Measurements from ENCODE around the gene MAP4K4.

Gene MAP4K4

DNA sequence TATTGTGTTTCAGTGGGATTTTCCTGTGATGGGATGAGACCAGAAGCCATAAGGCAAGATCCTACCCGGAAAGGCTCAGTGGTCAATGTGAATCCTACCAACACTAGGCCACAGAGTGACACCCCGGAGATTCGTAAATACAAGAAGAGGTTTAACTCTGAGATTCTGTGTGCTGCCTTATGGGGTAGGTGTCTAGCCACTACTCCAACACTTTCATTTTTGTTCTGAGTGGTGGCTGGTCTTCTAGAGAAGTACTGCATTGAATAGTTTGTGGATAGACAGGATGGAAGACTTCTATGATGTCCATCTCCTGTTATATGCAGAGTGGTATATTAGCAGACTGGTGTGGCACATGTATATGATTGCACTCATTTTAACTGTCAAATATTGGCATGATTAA is 176.6 kb downstream of the MAP4K4 start:
- peaks cover 84% of the 10 kb centered on the region for H3K36me3 ChIP-seq (replicated peaks)
- no peak for DNase-seq
- TF ChIP-seq, protein P1, sequence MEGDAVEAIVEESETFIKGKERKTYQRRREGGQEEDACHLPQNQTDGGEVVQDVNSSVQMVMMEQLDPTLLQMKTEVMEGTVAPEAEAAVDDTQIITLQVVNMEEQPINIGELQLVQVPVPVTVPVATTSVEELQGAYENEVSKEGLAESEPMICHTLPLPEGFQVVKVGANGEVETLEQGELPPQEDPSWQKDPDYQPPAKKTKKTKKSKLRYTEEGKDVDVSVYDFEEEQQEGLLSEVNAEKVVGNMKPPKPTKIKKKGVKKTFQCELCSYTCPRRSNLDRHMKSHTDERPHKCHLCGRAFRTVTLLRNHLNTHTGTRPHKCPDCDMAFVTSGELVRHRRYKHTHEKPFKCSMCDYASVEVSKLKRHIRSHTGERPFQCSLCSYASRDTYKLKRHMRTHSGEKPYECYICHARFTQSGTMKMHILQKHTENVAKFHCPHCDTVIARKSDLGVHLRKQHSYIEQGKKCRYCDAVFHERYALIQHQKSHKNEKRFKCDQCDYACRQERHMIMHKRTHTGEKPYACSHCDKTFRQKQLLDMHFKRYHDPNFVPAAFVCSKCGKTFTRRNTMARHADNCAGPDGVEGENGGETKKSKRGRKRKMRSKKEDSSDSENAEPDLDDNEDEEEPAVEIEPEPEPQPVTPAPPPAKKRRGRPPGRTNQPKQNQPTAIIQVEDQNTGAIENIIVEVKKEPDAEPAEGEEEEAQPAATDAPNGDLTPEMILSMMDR (IDR thresholded peaks at IDR 0.05; ENCODE audit: low read depth, low read length, missing control alignments): no peak
- H3K4me3 ChIP-seq (ENCODE audit: low read depth, low read length): no peak overlapping the region
- H3K27me3 ChIP-seq (replicated peaks): no peaks in the 10 kb centered on the region
- in situ Hi-C loops (cut with HindIII; ENCODE audit: low pct_ligation_motif_present, low sequenced_read_pairs): no loop called here
- H3K27ac ChIP-seq: no peak overlapping the region

DNA sequence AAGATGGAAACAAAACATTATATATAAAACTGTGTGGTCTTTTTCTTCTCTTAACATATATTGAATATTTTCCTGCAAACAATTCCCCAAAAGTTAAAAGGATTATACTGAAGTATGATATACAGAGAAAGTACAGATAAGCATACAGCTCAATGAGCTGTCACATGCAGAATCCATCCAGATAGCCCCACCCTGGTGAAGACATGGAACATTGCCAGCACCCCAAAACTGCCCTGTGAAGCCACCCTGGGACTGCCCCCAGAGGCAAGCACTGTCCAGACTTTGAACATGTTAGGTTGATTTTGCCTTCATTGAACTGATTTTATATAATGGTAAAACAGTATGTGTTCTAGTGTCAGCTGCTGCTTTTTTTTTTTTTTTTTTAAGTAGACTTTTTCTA is 182.0 kb downstream of the MAP4K4 start:
- DNase-seq: no peak
- no peak overlapping the region for H3K27ac ChIP-seq
- H3K36me3 ChIP-seq (replicated peaks): peaks cover 53% of the 10 kb centered on the region
- TF ChIP-seq, protein P1 (IDR thresholded peaks at IDR 0.05; ENCODE audit: low read depth, low read length, missing control alignments): no peak
- no peak overlapping the region for H3K4me3 ChIP-seq (ENCODE audit: low read depth, low read length)
- in situ Hi-C loops (cut with HindIII; ENCODE audit: low pct_ligation_motif_present, low sequenced_read_pairs): no loop called here
- no peaks in the 10 kb centered on the region for H3K27me3 ChIP-seq (replicated peaks)

DNA sequence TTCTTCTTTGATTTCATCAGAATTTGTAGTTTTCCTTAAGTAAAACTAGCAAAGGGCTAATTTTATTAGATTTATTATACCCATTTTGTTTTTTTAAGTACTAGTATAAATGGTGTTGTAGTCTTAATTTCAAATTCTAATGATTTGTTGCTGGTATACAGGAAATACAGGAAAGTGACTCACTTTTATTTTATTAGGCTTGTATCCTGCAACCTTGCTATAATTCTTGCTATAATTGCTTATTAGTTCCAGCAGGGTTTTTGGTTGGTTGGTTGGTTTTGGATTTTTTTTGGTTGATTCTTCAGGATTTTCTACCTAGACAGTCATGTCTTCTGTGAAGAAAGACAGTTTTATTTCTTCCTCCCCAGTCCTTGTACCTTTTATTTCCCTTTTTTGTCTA is 183.6 kb downstream of the MAP4K4 start:
- TF ChIP-seq, protein P1 (IDR thresholded peaks at IDR 0.05; ENCODE audit: low read depth, low read length, missing control alignments): no peak
- Histone ChIP-seq H3K27ac (no peak overlapping the region), H3K4me3 (ENCODE audit: low read depth, low read length) (no peak overlapping the region), H3K36me3 (replicated peaks) (peaks cover 49% of the 10 kb centered on the region), H3K27me3 (replicated peaks) (no peaks in the 10 kb centered on the region)
- in situ Hi-C loops (cut with HindIII; ENCODE audit: low pct_ligation_motif_present, low sequenced_read_pairs): no loop called here
- no peak for DNase-seq

DNA sequence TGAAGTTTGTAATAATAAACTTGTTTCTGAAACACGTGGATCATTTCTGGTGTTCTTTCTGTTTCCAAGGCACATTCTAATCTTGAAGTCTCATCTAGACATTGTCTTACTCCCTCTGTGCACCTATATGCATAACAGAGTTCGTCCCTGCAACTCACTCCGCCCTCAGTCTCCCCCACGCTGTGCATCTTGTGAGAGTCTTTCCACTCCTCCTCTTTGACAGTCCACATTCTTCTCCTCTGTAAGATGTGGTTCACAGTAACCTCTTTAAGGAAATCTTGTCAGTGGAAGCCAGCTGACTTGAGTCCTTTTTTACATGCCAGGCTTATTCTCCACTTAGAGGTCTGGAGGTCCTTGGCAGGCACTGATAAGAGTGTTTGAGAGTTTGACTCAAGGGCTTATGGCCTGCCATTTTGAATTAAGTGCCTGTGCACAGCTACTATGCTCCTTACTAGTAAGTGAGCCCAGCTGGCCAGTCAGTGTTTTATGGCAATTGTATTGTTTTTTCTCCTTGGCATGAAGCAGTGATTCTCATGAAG is 185.3 kb downstream of the MAP4K4 start:
- no peak for DNase-seq
- in situ Hi-C loops (cut with HindIII; ENCODE audit: low pct_ligation_motif_present, low sequenced_read_pairs): no loop called here
- TF ChIP-seq, protein P1 (IDR thresholded peaks at IDR 0.05; ENCODE audit: low read depth, low read length, missing control alignments): no peak
- no peak overlapping the region for H3K4me3 ChIP-seq (ENCODE audit: low read depth, low read length)
- no peak overlapping the region for H3K27ac ChIP-seq
- H3K27me3 ChIP-seq (replicated peaks): no peaks in the 10 kb centered on the region
- H3K36me3 ChIP-seq (replicated peaks): peaks cover 45% of the 10 kb centered on the region

DNA sequence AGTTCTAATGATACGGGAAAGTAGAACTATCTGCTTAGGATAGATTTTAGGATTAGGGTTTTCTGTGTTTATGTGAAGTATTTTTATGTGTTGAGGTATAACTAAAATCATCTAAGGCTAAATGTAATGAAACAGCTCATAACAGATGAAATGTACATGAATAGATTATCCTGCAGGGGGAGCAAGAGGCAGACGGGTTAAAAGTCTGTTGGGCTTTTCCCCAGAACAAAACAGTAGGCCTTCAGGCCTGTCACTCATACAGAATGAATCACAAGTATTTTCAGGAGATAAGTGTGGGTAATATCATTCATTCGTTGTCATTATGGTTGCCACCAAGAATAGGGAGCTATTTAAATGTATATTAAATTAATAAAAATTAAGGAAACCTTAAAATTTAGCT is 186.4 kb downstream of the MAP4K4 start:
- in situ Hi-C loops (cut with HindIII; ENCODE audit: low pct_ligation_motif_present, low sequenced_read_pairs): no loop called here
- Histone ChIP-seq H3K27ac (peak overlapping the region; percentile 17), H3K27me3 (replicated peaks) (no peaks in the 10 kb centered on the region), H3K36me3 (replicated peaks) (peaks cover 46% of the 10 kb centered on the region), H3K4me3 (ENCODE audit: low read depth, low read length) (no peak overlapping the region)
- TF ChIP-seq, protein P1 (IDR thresholded peaks at IDR 0.05; ENCODE audit: low read depth, low read length, missing control alignments): peak; percentile 70
- DNase-seq: peak; percentile 72

DNA sequence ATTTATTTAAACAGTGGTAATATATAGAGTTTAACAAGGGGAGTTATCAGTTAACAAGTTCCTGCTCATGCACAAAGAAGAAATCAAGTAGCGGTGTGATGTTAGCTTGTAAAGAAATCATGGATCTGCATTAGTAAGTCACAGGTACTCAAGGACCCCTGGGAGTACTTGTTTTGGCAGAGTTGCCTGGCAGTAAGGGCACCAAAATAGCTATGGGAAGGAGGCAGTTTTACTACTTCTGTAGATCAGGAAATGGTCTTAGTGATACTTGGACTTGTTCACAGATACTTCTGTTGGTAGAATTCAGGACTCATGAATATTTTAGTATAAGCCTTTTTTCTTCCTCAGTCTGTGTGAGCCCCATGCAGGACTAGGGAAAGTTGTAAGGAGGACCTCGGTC is 186.9 kb downstream of the MAP4K4 start:
- Histone ChIP-seq H3K36me3 (replicated peaks) (peaks cover 51% of the 10 kb centered on the region), H3K27me3 (replicated peaks) (no peaks in the 10 kb centered on the region), H3K27ac (no peak overlapping the region), H3K4me3 (ENCODE audit: low read depth, low read length) (no peak overlapping the region)
- in situ Hi-C loops (cut with HindIII; ENCODE audit: low pct_ligation_motif_present, low sequenced_read_pairs): no loop called here
- DNase-seq: no peak
- TF ChIP-seq, protein P1 (IDR thresholded peaks at IDR 0.05; ENCODE audit: low read depth, low read length, missing control alignments): no peak

Data from brain microvascular endothelial cell (primary cell).